ENCODE measurements around the gene SPOP.

The SPOP gene

DNA sequence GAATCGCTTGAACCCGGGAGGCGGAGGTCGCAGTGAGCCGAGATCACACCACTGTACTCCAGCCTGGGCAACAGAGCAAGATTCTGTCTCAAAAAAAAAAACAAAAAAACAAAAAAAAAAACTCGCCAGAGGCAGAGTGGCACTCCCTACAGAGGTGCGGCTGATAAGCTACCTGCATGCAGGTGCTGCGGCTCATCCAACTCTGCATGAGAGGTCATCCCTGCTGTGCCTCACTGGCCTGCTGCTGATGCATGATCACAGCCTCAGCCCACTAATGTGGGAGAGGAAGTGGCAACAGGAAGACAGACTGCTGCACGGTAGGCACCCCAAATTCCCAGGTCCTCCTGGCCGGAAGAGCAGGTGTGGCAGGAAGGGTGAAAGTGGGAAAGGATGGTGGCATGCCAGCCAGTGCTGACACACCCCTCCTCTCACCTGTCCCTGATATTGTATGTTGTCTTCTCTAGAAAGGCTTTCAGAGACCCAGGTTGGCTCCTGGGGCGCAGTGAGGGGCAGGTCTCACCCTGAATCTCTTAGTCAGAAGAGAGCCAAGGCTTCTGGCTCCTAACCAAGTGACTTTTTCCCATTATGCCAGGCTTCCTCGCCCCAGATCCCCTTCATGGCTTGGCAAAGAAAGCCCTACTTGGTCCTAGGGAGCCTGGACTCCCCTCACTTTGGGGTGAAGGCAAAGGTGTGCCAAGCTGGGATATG is 90.4 kb downstream of the SPOP start:
- TF ChIP-seq POLR2A (IDR thresholded peaks at IDR 0.05; ENCODE audit: low read depth, low read length) = no peak
- DNase-seq (ENCODE audit: insufficient read length, low spot score) (no peak), FAIRE-seq (no peak)

DNA sequence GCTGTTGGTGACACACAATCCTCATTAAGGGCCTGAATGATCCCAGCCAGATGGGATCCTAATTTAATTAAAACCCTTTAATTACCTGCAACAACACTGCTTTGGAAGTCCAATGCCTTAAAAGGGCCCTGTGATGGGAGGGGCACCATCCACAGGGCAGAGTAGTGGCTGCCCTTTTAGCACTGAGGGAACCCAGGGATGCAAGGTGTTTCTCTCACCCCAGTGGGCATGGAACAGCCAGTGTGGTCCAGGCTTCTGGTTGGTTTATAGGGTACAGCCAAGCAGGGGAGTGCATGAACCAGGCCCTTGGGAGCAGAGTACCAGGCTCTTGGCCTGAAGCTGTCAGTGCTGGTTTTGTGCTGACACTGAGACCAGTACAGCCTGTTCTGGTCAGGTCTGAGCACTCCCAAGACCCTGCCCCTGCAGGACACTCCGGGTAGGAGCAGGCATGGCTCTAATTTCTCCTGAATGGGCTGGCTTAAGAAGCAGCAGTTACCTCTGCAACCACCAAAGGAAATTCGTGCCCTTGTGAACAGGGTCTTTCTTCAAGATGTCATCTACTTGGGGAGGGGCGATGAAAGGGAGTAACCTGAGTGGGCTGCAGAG is 92.4 kb downstream of the SPOP start:
- FAIRE-seq (no peak), DNase-seq (ENCODE audit: insufficient read length, low spot score) (no peak)

DNA sequence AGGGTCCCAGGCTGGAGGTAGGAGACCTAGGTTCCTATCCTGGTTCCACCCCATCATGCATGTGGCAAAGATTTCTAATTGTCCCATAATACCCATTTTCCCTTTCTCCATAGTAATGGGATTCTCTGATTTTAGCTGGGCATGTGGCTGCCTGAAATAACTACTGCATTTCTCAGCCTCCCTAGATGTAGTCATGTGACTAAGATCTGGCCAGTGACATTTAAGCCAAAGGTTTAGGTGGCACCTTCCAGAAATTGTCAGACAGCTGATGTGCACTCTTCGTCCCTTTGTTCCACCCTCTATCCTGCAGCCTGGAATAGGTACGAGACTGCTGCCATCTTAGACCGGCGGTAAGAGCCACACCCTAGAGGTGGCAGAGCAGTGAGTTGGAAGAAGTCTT is 94.0 kb downstream of the SPOP start:
- FAIRE-seq (no peak), DNase-seq (ENCODE audit: insufficient read length, low spot score) (no peak)
- TF ChIP-seq POLR2A (IDR thresholded peaks at IDR 0.05; ENCODE audit: low read depth, low read length) = no peak

More for the DNA sequence above, 92.4 kb downstream of the SPOP start:
- TF ChIP-seq POLR2A (IDR thresholded peaks at IDR 0.05; ENCODE audit: low read depth, low read length) = no peak

DNA sequence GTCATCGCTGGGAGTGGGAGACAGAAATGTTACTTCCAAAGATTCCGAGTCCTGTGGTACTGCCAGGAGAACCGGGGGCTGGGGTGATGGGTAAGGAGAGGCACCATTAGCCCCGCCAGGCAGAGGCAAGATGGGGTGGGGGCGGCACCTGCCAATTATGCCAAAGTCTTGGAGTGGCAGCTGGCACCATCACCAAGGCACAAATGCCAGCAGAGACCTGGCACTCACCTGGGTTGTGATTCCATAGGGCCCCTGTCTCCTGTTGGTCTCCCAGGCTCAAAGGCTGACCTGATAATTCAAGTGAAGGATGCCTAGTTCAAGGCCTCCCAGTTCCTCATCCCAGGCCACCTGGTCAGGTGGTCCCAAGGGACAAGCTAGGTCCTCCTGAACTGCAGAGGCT is 94.7 kb downstream of the SPOP start:
- TF ChIP-seq POLR2A (IDR thresholded peaks at IDR 0.05; ENCODE audit: low read depth, low read length) = no peak
- DNase-seq (ENCODE audit: insufficient read length, low spot score) (no peak), FAIRE-seq (no peak)

DNA sequence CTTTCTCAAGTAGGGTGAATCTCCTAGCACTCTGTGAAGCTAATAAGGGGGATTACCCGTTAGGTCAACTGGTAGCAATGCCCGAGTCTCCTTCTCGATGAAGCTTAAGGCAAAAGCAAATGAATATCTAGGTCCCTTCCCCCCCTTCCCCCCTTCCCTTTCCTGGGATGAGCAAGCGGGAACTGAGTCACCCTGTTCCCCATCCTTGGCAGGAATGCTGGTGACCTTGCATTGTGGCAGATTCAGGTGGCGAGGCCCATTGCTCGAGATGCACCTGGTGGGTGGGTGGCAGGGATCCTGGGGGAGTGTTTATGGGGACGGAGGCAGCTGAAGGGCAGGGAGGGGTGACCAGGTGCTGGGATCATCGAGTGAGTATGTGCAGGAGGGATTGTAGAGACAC is 95.1 kb downstream of the SPOP start:
- FAIRE-seq = no peak
- DNase-seq (ENCODE audit: insufficient read length, low spot score) = peak; percentile 55
- TF ChIP-seq POLR2A (IDR thresholded peaks at IDR 0.05; ENCODE audit: low read depth, low read length) = no peak

DNA sequence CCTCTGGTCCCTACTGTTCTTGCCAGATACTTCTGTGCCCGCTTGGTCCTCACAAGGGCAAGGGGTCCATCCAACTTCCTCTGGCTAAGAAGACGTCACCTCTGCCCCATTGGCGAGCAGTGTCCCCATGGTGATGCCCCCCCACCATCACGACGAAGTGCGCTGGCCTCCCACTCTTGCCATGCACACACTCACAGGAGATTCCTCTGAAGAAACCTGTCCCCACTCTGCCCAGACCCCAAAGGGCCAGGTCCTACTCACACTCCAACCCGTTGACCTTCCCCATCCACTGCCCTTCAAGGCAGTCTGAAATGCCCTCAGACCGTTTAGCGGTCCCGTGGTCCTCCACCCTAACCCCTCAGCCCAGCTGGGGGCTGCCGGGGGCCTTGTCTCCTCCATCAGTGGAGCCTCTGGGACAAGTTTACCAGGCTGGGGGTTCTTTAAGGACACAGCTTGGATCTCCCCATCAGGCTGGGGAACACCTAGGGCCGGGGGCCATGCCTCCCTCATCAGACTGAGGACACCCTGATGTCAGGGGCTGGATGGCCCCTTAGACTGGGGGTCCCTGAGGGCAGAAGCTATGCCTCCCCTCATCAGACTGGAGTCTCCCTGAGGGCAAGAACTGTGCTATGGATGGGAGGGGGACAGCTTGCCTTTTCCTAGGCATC is 95.7 kb downstream of the SPOP start:
- no peak for DNase-seq (ENCODE audit: insufficient read length, low spot score)
- no peak for TF ChIP-seq POLR2A (IDR thresholded peaks at IDR 0.05; ENCODE audit: low read depth, low read length)
- no peak for FAIRE-seq

DNA sequence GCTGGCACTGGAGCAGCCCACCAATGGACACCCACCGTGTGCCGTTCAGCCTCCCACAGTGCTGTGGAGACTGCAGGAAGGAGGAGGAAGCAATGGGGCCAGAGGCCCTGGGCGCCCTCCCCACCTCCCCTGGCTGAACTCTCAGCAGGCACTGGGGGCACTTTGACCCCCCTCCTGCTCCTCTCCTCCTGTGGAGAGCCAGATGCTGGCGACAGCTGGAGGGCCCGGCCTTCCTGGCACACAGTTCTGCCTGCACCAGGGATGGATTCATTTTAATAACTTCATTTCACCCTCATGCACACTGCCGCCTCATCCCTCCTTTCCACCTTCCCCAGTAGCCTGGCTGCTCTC is 96.3 kb downstream of the SPOP start:
- FAIRE-seq = no peak
- TF ChIP-seq POLR2A (IDR thresholded peaks at IDR 0.05; ENCODE audit: low read depth, low read length) = no peak
- DNase-seq (ENCODE audit: insufficient read length, low spot score) = no peak

DNA sequence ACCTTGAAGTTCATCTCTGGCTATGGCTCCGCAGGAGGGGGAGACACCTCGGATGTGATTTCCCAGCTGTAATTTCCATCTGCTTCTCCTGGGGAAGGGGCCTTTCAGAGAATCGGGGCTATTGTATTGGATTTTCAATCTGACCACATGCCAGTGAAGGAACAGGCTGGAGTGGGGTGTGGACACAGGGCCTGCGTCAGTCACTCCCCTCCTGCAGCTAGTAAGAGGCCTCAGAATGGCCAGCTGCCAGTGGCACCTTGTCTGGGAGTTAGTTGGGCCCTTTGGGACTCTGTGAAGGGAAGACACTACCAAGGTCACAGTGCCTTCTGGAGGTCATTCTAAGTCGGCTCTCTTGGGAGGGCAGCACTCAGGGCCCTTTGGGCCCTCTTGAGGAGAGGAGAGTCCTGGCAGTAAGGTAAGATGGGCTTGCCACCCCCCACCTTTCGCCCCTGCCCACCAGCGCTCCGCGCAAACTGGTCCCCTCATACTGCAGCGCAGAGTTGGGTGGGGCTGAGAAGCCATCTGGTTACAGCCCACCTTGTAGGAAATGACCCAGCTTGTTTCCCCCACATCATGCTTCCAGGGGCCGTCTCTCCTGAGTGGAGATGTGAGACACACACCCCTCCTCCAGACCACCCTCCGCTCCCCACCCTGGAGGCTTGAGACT is 96.8 kb downstream of the SPOP start:
- TF ChIP-seq POLR2A (IDR thresholded peaks at IDR 0.05; ENCODE audit: low read depth, low read length) = no peak

DNA sequence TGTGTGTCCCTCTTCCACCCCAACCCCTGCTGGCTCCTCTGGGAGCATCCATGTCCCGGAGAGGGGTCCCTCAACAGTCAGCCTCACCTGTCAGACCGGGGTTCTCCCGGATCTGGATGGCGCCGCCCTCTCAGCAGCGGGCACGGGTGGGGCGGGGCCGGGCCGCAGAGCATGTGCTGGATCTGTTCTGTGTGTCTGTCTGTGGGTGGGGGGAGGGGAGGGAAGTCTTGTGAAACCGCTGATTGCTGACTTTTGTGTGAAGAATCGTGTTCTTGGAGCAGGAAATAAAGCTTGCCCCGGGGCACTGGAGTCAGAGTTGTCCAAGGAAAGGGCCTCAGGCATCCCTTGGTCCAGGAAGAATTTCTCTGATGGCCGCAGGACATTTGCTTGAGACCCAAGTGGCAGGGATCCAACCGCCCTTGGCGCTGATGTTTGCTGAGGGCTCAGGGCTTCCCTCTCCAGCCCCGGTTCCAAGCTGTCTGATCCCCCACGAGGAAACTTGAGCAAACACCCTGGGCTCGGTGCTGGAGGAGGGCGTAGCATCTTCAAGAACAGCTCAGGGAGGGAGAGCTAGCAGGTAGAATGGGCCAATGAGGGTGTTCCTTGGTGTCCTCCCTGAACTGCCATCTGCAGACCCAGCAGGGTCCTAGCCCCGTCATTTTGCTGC is 97.7 kb downstream of the SPOP start:
- FAIRE-seq = no peak
- DNase-seq (ENCODE audit: insufficient read length, low spot score) = no peak
- TF ChIP-seq POLR2A (IDR thresholded peaks at IDR 0.05; ENCODE audit: low read depth, low read length) = no peak

More for the DNA sequence above, 96.8 kb downstream of the SPOP start:
- no peak for FAIRE-seq
- DNase-seq (ENCODE audit: insufficient read length, low spot score) = no peak

DNA sequence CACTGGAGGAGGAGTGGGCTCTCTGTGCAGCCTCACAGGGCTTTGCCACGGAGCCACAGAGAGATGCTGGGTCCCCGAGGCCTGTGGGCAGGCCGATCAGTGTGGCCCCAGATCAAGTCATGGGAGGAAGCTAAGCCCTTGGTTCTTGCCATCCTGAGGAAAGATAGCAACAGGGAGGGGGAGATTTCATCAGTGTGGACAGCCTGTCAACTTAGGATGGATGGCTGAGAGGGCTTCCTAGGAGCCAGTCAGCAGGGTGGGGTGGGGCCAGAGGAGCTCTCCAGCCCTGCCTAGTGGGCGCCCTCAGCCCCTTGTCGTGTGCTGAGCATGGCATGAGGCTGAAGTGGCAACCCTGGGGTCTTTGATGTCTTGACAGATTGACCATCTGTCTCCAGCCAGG is 98.4 kb downstream of the SPOP start:
- DNase-seq (ENCODE audit: insufficient read length, low spot score) (no peak), FAIRE-seq (no peak)

DNA sequence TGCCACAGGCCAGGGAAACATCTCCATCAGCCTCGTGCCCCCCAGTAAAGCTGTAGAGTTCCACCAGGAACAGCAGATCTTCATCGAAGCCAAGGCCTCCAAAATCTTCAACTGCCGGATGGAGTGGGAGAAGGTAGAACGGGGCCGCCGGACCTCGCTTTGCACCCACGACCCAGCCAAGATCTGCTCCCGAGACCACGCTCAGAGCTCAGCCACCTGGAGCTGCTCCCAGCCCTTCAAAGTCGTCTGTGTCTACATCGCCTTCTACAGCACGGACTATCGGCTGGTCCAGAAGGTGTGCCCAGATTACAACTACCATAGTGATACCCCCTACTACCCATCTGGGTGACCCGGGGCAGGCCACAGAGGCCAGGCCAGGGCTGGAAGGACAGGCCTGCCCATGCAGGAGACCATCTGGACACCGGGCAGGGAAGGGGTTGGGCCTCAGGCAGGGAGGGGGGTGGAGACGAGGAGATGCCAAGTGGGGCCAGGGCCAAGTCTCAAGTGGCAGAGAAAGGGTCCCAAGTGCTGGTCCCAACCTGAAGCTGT is 98.9 kb downstream of the SPOP start:
- DNase-seq (ENCODE audit: insufficient read length, low spot score) = no peak
- FAIRE-seq = no peak
- no peak for TF ChIP-seq POLR2A (IDR thresholded peaks at IDR 0.05; ENCODE audit: low read depth, low read length)

More for the DNA sequence above, 98.4 kb downstream of the SPOP start:
- no peak for TF ChIP-seq POLR2A (IDR thresholded peaks at IDR 0.05; ENCODE audit: low read depth, low read length)

DNA sequence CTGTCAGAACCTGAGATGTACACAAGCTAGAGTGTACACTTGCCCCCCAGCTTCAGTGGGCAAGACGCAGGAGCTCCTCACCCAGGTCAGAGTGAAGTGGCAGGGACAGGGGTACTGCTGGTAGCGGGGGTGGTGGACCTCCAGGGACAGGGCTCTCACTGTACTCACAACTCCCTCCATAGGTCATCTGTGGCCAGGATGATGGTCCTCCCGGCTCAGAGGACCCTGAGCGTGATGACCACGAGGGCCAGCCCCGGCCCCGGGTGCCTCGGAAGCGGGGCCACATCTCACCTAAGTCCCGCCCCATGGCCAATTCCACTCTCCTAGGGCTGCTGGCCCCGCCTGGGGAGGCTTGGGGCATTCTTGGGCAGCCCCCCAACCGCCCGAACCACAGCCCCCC is 99.5 kb downstream of the SPOP start:
- TF ChIP-seq POLR2A (IDR thresholded peaks at IDR 0.05; ENCODE audit: low read depth, low read length) = no peak
- no peak for FAIRE-seq
- no peak for DNase-seq (ENCODE audit: insufficient read length, low spot score)

DNA sequence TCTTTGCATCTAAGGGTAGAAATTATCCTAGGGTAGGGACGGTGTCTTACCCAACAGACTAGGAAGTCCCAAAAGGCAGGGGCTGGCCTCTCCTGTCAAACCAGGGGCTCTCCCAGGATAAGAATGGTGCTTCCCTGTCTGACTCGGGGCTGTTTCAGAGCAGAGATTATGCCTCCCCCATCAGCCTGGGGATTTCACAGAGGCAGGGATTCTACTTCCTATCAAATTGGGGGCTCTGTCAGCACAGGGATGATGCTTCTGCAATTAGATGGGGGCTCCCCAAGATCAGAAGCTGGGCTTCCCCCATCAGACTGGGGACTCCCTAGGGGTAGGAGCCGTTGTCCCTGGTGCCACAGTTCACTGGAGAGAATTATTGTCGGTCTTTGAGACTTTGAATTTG is 99.9 kb downstream of the SPOP start:
- TF ChIP-seq POLR2A (IDR thresholded peaks at IDR 0.05; ENCODE audit: low read depth, low read length) = no peak
- DNase-seq (ENCODE audit: insufficient read length, low spot score) = no peak
- no peak for FAIRE-seq

DNA sequence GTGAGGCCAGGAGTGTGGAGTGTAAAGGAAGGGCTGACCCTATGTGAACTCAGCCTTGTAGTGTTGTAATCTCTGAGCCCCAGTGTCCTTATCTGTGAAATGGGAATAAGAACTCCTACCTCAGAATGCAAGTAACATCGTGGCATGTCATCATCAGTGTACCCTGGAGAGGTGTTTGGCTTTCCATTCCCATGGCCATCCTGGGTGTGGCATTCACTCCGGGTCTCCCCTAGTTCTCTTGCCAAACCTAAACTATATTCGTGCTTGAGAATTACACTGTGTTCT is 100.3 kb downstream of the SPOP start:
- no peak for FAIRE-seq

More for the DNA sequence above, 100.3 kb downstream of the SPOP start:
- TF ChIP-seq POLR2A (IDR thresholded peaks at IDR 0.05; ENCODE audit: low read depth, low read length) = no peak
- no peak for DNase-seq (ENCODE audit: insufficient read length, low spot score)

Data from H54 (cell line).